Tibial artery (tissue), 4 donors: Measurements from ENCODE around the gene BCL10.

Experiments used
- DNase-seq, 2 donors: peaks; one replicate each; pipeline ENCODE4 v3.0.0-alpha.2; 2019
- H3K27ac ChIP-seq, 2 donors: fragments of 200-600 bp; sonication (generic) in 1 of 2; 1 replicate in 1 of 2; 2 replicates in 1 of 2; pipeline ENCODE4 v1.5.1; 2018 to 2019; ENCODE audit warnings: mild to moderate bottlenecking in 1 of 2
- H3K27me3 ChIP-seq, 2 donors: fragments of 200-600 bp; sonication (generic) in 1 of 2; one replicate each; pipeline versions ENCODE4 v1.5.1 to v1.6.0; 2016 to 2019
- H3K36me3 ChIP-seq, 3 donors: fragments of 200-600 bp; sonication (generic) in 2 of 3; one replicate each; pipeline ENCODE4 v1.5.1; 2016 to 2019; ENCODE audit warnings: mild to moderate bottlenecking in 2 of 3
- H3K4me1 ChIP-seq, 4 donors: fragments of 200-600 bp; sonication (generic) in 2 of 4; 1 replicate in 3 of 4; 2 replicates in 1 of 4; pipeline ENCODE4 v1.5.1; 2016 to 2019
- H3K4me3 ChIP-seq, 2 donors: fragments of 200-600 bp; sonication (generic) in 1 of 2; 1 replicate in 1 of 2; 2 replicates in 1 of 2; pipeline ENCODE4 v1.5.1; 2018 to 2019; ENCODE audit warnings: mild to moderate bottlenecking in 2 of 2
- H3K9me3 ChIP-seq, 3 donors: fragments of 200-600 bp; sonication (generic) in 1 of 3; one replicate each; pipeline ENCODE4 v1.5.1; 2016 to 2019
- intact Hi-C: fragments of 100-400 bp; cut with DNase I; formaldehyde crosslinking; loops from one replicate; pipeline ENCODE4 v1.15.0; 2023; ENCODE audit warnings: low total_unique reads
- TF ChIP-seq, protein P1 (sequence below), 2 experiments: fragments of 200-600 bp in 1 of 2; fragments of 450-650 bp in 1 of 2; IDR thresholded peaks; one replicate each; pipeline ENCODE4 v1.5.1; 2017 to 2019; ENCODE audit warnings: antibody characterized with exemption in 2 of 2, mild to moderate bottlenecking in 1 of 2, moderate library complexity in 1 of 2

Gene BCL10

DNA sequence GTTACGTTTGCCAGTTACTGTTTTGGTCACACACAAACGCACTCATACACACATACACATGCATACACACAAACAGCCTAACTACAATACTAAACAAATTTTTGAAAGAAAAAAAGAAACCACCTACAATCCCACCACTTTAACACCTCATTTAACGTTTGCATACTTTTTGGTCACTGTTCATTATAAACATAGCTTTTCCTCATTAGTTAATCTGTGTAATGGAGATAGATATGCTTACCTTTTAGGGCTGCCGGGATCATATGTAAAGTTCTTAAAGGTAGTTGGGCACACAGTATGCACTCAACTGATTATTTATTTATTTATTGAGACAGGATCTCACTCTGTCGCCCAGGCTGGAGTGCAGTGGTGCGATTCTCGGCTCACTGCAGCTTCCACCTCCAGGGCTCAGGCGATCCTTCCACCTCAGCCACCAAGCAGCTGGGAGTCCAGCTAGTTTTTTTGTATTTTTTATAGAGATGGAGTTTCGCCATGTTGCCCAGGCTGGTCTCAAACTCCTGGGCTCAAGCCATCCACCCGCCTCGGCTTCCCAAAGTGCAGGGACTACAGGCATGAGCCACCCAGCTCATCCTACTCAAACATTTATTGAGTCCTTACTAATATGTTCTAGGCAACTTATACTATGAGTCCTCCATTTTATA is 677 bp upstream of the BCL10 start:
- peaks cover 0 to 5% (median 3%) of the 10 kb centered on the region in 3 donors for H3K36me3 ChIP-seq
- intact Hi-C loops: no loop called here
- no peak for DNase-seq
- H3K9me3 ChIP-seq: no peaks in the 10 kb centered on the region
- H3K27ac ChIP-seq: peak overlapping the region; percentile 90 to 99
- H3K4me3 ChIP-seq: peak overlapping the region; percentile 78 to 93
- H3K4me1 ChIP-seq: peaks cover 0 to 34% (median 23%) of the 10 kb centered on the region in 4 donors
- TF ChIP-seq, protein P1, sequence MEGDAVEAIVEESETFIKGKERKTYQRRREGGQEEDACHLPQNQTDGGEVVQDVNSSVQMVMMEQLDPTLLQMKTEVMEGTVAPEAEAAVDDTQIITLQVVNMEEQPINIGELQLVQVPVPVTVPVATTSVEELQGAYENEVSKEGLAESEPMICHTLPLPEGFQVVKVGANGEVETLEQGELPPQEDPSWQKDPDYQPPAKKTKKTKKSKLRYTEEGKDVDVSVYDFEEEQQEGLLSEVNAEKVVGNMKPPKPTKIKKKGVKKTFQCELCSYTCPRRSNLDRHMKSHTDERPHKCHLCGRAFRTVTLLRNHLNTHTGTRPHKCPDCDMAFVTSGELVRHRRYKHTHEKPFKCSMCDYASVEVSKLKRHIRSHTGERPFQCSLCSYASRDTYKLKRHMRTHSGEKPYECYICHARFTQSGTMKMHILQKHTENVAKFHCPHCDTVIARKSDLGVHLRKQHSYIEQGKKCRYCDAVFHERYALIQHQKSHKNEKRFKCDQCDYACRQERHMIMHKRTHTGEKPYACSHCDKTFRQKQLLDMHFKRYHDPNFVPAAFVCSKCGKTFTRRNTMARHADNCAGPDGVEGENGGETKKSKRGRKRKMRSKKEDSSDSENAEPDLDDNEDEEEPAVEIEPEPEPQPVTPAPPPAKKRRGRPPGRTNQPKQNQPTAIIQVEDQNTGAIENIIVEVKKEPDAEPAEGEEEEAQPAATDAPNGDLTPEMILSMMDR (IDR thresholded peaks at IDR 0.05): no peak
- H3K27me3 ChIP-seq: no peaks in the 10 kb centered on the region

DNA sequence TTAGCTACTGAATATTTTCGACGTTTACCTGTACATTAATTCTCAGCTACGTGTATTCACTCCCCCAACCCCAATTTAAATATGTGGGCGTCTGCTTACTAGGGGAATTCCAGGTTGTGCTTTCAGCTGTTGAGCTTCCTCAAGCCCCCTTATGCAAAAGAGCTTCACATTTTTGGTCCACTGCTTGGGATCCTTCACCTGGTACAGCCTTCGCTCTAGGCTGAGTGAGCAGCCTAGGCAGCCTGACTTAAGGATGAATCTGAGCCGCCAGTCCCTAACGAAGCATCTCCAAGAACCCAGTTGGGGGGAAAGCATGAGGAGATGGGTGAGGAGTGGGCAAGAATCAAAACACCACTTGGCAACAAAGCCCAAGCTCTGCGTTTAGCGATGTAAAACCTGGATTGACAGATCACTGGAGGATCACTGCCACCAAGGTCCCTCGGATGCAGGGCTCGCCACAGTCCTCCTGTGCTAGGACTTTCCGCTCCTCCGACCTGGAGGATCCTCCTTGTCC is 674 bp downstream of the BCL10 start:
- TF ChIP-seq, protein P1 (IDR thresholded peaks at IDR 0.05): no peak
- H3K36me3 ChIP-seq: peaks cover 0 to 9% (median 5%) of the 10 kb centered on the region in 3 donors
- DNase-seq: no peak
- H3K4me3 ChIP-seq: peak overlapping the region; percentile 78 to 93
- H3K27ac ChIP-seq: peak overlapping the region; percentile 90 to 99
- no peaks in the 10 kb centered on the region for H3K27me3 ChIP-seq
- H3K4me1 ChIP-seq: peaks cover 0 to 34% (median 25%) of the 10 kb centered on the region in 4 donors
- intact Hi-C loops: no loop called here
- H3K9me3 ChIP-seq: no peaks in the 10 kb centered on the region

DNA sequence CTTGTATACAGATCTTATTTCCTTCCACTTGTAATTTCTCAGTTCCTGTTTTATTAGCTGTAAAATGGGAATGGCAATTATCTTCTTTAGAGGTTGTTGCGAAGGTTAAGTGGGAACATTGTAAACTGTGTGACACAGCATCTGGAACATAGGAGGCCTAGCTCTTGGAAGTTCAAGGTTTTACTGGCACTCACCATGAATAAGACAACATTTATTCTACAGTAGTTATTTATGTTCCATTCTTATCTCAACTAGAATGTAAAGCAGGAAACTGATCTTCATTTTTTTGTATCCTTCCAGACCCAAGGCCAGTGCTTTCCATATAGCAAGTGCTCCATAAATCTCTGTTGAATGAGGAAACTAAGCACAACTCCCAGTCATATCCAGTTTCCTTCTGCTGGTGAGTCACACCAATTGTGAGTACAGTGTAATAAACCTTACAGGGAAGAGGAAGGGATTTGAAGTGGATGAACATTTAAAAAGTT is 1.4 kb downstream of the BCL10 start:
- Histone ChIP-seq H3K9me3 (no peaks in the 10 kb centered on the region), H3K36me3 (peaks cover 5 to 17% (median 9%) of the 10 kb centered on the region in 3 donors), H3K4me3 (peak overlapping the region; percentile 78 to 93), H3K27ac (peak overlapping the region; percentile 90 to 99), H3K4me1 (peaks cover 0 to 34% (median 25%) of the 10 kb centered on the region in 4 donors), H3K27me3 (no peaks in the 10 kb centered on the region)
- intact Hi-C loops: no loop called here
- TF ChIP-seq, protein P1 (IDR thresholded peaks at IDR 0.05): no peak
- DNase-seq: no peak

DNA sequence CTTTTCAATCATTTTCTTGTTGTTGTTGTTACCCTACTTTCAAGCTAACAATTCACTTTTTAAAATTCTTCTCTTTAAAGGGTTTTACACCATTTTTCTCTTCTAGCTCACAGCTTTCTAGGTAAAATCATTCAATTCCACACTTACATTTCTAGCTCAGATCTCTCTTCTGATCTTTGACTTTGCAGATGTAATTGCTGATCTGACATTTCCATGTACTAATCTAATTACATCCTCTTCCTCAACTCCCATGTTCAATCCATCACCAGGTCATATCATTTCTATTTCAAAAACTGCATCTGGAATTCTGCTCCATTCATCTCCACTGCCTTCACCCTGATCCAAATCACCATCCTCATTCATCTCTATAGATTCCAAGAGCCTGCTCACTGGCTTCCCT is 3.0 kb downstream of the BCL10 start:
- Histone ChIP-seq H3K4me1 (peaks cover 0 to 34% (median 23%) of the 10 kb centered on the region in 4 donors), H3K4me3 (no peak overlapping the region)

DNA sequence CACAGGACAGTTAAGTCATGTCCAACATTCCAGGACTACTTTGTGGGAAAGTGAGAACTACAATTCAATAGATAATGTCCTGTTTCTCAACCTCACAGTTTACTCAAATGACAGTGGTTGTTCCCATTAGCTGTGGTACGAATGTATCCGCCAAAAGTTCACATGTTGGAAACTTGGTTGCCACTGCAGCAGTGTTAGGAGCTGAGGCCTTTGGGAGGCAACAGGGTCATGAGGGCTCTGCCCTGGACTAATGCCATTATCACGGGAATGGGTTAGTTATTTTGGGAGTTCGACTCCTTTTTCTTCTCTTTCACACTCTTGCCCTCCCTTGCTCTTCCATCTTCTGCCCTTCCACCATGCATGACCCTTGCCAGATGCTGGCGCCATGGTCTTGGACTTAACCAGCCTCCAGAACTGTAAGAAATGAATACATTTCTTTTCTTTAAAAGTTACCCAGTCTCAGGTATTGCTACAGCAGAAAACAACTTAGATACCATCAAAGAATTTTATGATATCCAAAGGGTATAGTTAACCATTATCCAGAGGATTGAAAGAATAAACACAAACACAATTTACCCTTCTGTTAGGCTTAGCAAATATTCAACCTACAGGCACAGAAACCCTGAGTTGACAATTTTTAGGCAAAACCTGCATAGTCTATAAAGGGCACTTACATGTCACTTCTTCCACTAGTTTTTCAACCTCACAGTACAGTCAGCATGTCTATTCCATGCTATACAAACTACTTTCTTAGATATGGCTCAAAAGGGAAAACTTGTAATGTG is 7.4 kb downstream of the BCL10 start:
- TF ChIP-seq, protein P1 (IDR thresholded peaks at IDR 0.05): no peak
- H3K36me3 ChIP-seq: peaks cover 43 to 62% (median 56%) of the 10 kb centered on the region in 3 donors

More for the DNA sequence above, 3.0 kb downstream of the BCL10 start:
- no peaks in the 10 kb centered on the region for H3K27me3 ChIP-seq
- no peak overlapping the region for H3K27ac ChIP-seq
- intact Hi-C loops: no loop called here
- DNase-seq: no peak
- H3K36me3 ChIP-seq: peaks cover 22 to 33% (median 26%) of the 10 kb centered on the region in 3 donors
- TF ChIP-seq, protein P1 (IDR thresholded peaks at IDR 0.05): no peak
- no peaks in the 10 kb centered on the region for H3K9me3 ChIP-seq

More for the DNA sequence above, 7.4 kb downstream of the BCL10 start:
- Histone ChIP-seq H3K4me1 (peaks cover 0 to 17% (median 8%) of the 10 kb centered on the region in 4 donors), H3K4me3 (no peak overlapping the region), H3K9me3 (no peaks in the 10 kb centered on the region), H3K27me3 (no peaks in the 10 kb centered on the region), H3K27ac (no peak overlapping the region)
- intact Hi-C loops: no loop called here
- no peak for DNase-seq
